OCI-LY1 (cell line): ENCODE measurements around the gene RNASEH2B.

Experiments
- EZH2 ChIP-seq: fragments of 200-600 bp; sonication (generic), shearing (Covaris generic); IDR thresholded peaks from 2 replicates; pipeline ENCODE4 v1.8.0; 2017; ENCODE audit warnings: borderline replicate concordance, mixed run types, mild to moderate bottlenecking, antibody characterized with exemption, low read length, moderate library complexity, mixed read lengths
- TF ChIP-seq, protein P1 (sequence below): fragments of 200-600 bp; sonication (generic), shearing (Covaris generic); IDR thresholded peaks from 2 replicates; pipeline ENCODE4 v1.5.1; 2017; ENCODE audit warnings: mild to moderate bottlenecking, antibody characterized with exemption, low read length, moderate library complexity, mixed read lengths

DNA sequence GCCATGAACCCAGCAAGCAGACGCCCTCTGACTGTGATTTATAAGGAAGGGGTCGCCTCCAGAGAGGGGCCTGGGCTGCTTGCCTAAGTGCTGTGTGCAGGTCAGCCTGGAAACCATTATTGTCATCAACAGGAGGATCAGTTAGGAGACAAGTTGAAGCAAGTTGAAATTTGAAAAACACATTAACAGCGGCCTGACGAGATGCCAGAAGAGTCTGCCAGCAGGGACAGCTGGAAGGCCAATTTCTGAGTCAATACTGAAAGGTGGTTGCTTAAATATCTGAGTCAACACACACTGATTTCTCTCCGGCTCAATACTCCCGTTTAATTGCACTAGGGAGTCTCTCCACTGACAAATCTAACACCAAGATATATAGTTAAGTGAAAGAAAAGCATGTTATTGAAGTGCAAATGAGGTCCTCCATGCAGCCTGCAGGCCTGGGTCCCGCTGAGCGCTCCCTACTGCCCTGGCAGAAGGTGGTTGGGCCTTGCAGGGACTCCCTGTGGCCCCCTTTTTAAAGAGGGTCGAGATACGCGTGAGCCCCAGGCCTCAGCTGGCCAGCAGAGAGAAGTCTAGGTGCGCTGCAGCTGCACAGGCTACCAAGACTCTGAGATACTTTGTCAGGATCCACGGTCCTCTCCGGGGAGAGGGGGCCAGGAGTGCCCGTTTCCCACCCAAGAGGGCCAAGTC is 91.1 kb downstream of the RNASEH2B start:
- TF ChIP-seq, protein P1, sequence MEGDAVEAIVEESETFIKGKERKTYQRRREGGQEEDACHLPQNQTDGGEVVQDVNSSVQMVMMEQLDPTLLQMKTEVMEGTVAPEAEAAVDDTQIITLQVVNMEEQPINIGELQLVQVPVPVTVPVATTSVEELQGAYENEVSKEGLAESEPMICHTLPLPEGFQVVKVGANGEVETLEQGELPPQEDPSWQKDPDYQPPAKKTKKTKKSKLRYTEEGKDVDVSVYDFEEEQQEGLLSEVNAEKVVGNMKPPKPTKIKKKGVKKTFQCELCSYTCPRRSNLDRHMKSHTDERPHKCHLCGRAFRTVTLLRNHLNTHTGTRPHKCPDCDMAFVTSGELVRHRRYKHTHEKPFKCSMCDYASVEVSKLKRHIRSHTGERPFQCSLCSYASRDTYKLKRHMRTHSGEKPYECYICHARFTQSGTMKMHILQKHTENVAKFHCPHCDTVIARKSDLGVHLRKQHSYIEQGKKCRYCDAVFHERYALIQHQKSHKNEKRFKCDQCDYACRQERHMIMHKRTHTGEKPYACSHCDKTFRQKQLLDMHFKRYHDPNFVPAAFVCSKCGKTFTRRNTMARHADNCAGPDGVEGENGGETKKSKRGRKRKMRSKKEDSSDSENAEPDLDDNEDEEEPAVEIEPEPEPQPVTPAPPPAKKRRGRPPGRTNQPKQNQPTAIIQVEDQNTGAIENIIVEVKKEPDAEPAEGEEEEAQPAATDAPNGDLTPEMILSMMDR: no peak
- no peak for TF ChIP-seq EZH2
